ENCODE results near the gene SYT1.
"Not testable (repeated sequence)": the region's sequence is repeated elsewhere in the genome, so short reads cannot be mapped to it uniquely, and the experiment has no call there.

SYT1 gene

DNA sequence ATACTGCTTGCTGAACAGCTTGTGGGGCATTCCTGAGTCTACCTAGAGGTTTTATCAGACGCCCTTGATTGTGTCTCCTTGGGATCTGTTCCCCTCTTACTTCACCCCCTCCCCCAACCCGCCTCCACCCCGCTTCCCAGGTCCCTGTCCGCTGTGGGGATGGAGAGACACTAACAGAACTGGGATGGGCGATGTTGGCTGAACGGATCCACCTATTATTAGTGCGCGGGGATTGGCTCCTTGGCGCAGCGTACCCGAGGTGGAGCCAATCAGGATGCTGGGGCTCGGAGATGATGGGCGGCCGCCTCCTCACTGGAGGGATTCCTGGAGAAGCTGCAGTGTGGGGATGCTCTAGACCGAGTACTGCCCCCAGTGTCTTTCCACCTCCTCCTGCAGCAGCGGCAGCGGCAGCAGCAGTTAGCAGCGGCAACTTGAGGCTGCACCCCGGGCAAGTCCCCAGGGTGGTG, at the start of gene SYT1:
Gene SYT1, plus strand, starts transcription at position 372 of the 467 bp plus-strand sequence.
- DNase-seq: no peak

DNA sequence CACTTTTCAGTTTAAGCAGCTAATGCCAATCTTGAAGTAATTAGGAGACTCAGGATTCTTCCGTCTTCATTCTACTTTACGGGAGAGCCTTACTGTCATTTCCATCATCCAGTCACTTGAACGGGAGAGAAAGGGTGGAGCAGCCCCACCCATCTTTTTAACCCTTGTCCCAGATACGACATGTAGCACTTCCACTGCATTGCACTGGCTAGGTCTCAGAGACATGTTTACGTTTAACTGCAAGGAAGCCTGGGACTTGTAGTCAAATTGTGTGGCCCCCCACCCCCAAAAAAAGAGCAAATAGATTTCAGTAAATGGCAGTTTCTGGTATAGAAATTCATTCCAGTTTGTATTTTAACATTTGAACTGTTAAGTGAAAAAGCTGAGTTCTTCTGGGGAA, 46.1 kb upstream of the SYT1 start:
- no peak for DNase-seq

DNA sequence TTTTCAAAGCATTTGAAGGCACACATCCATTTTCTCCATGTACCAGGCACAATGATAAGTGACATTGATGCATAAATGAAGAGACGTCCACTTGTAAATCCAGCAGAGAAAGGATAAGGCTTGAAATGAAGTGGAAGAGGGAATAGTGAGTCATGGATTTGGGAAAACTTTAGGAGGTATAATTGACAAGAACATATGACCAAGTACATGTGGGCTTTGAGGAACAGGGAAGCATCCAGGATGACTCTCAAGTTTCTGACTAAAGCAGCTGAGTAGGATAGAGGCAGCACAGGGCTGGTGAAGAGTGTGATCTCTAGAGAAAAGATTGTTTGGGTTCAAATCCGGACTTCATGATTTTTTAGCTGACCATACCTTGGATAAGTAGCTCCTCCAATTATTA, 43.6 kb upstream of the SYT1 start:
- no peak for DNase-seq

DNA sequence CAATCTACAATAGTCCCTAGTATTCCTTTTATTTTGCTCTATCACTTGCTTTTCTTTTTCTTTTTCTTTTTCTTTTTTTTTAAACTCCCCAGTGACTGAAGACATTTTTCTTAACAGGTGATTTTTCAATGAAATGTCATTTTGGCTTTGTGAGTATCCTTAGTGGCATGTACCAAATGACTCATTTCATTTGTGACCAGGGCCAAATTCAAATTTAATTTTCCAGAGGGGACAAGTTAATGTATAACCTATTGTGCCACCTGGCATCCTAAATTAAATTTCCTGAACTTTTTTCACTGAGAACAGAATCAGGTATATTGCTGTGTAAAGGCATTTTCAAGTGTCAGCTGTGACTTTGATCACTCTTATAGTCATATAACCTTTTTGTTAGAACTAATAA, 39.7 kb upstream of the SYT1 start:
- DNase-seq: no peak

DNA sequence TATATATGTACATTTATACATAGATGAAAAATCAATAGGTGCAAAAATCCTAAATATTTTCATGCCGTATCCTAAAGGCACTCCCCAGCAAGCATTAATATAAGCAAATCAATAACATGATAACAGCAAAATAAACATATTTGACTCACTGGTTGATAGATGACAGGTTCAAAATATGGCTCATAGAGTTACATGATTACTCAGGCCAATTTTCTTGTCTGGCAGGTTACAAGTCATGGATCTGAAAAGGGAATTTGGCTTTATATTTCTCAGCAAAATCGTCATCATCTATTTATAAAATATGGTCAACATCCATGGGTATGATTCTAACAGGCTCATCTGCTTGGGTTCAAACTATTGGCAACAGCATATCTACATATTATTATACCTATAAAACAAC, 34.9 kb upstream of the SYT1 start:
- DNase-seq: no peak

DNA sequence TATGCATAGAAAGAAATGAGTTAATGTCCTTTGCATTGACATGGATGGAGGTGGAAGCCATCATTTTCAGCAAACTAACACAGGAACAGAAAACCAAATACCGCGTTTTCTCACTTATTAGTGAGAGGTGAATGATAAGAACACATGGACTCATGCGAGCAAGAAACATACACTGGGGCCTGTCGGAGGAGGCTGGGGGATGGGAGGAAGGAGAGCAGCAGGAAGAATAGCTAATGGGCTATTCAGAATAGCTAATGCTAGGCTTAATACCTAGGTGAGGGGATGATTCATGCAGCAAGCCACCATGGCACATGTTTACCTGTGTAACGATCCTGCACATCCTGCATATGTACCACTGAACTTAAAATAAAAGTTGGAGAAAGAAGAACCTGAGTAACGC, 29.1 kb upstream of the SYT1 start:
- DNase-seq: no peak

DNA sequence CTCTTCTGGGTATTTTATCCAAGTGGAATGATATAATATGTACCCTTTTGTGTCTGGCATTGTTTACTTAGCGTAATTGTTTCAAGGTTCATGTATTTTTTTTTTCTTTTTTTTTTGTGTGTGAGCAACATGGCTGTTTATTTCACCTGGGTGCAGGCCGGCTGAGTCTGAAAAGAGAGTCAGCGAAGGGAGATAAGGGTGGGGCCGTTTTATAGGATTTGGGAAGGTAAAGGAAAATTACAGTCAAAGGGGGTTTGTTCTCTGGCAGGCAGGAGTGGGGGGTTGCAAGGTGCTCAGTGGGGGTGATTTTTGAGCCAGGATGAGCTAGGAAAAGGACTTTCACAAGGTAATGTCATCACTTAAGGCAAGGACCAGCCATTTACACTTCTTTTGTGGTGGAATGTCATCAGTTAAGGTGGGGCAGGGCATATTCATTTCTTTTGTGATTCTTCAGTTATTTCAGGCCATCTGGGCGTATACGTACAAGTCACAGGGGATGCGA, 24.0 kb upstream of the SYT1 start:
- DNase-seq: not testable (repeated sequence)

DNA sequence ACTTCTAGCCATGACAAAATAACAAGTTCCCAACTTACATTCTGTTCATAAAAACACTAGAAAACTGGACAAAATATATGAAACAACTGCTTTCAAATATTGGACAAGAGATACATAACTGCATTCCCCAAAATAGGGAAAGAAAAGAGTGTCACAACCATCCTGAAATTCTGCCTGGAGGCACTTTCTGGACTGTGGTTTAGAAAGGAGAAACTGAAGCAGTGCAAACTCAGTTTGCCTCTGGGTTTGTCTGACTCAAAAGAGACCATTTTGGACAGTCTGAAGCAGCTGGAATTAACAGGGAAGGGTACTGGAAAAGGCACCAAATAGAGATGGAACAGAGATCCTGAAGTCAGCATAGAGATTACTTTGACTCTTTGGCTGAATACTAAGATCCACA, 11.3 kb upstream of the SYT1 start:
- no peak for DNase-seq

DNA sequence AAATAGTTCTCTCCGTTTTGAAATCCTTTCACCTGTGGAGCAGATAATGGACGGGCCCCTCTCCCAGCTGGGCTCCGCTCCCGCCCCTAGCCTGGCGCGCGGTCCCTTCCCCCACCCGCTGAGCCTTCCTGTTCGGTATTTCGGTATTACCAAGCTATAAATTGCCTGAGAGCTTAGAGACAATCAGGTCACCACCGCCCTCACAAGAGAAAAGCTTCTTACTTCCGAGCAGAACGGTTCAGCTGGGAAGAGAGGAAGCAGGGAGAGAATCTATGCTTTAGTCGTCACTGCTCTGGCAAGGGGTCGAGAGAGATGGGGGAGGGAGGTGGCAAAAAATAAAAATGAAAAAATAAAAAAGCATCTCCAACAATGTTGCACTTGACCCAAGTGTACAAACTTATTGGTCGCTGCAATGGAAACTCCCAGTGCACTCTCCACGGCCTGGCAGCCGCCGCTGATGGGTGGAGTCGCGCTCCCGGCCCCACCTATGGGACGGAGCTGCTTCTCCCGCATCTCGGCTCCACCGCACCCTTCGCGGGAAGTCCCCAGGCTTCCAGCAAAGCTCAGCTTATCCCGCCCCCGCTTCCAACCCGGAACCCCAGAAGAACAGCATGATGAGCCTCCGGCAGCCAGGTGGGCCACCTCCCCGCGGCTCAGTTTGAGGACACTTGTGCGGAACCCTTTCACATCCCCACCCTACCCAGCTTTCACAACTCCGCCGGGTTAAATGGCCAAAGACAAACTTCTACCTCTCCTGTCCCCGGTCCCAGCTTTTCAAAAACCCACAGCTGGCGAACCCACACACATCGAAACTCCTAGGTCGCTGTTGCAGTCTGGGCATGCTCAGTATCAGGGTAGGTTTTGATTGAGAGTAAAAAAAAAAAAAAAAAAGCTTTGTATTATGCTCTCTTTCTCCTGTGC, 832 bp upstream of the SYT1 start:
- DNase-seq: no peak

DNA sequence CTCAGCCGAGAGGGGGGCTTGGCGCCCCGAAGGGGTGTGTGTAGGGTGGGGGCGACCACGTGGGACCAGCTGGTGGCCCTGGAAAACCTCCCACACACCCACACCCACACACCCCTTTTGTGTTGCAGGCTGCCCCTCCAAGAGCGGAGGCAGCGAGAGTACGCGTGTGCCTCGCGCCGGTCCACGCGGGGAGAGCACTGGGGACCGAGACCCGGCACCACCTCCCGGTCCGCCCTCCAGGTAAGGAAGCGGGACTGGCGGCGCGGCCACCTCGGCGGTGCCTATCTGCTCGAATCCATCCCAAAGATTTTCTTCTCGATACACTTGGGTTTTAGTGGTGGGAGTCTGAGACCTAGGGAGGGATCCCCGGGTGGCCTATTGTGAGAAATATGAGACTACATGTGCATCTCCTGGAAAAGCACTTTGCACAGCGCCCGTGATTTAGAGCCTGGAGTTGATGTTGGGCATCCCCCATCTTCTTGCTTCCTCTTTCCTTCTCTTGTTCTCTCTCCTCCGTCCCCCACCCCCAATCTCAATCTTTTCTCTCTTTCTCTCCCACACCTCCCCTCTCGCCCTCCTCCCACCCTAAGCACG, 393 bp downstream of the SYT1 start:
- no peak for DNase-seq

DNA sequence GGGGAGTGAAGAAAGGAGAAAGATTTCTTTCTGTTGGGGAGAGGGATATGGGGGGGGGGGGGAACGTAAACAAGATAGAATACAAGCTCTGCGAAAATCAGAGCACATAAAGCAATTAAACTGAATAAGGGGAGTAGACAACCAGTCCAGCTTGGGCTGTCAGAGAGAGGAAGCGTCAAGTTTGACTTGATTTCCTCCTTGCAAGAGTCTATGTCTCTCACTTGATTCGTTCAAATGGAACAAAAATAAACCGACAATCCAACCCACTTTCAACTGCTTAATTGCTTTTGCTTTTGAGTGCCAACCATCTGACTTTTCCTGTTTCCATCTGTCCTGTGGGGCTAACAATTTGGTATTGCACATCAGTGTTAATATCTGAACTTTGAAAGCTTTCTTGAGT, 942 bp downstream of the SYT1 start:
- DNase-seq: no peak

DNA sequence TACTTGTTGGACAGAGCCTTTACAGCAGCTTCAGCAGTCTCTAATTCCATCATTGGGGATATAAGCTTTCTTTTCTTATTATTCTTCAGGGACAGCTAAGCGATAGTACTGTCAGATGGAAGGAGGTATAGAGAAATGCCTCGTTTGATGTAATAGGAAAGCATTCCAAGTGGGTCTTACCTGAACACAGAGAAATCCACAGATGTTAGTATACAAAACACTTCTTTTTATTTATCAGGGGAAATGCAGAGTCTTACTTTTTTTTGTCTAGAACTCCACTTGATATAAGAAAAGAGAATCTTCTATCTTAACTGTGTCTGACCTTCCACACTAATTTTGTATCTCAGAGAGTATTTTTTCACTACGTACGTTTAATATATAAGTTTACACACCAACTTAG, 1.9 kb downstream of the SYT1 start:
- no peak for DNase-seq

DNA sequence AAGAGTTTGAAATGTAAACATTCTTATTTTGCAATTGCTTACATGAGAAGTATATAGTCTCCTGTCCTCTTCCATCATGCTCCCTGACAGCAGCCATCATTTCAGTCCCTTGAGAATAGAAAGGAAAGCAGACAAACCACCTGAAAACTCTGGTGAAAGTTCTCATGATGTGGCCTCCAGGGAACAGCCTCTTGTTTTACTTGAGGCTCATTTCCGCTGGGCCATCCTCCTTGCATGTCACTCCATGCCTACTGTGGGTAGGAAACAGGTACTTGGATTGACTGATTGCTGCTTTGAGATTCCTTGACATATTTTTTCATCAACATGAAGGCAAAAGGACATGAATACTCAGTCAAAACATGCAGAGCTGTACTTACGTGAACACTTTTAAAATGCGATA, 6.0 kb downstream of the SYT1 start:
- DNase-seq: no peak

DNA sequence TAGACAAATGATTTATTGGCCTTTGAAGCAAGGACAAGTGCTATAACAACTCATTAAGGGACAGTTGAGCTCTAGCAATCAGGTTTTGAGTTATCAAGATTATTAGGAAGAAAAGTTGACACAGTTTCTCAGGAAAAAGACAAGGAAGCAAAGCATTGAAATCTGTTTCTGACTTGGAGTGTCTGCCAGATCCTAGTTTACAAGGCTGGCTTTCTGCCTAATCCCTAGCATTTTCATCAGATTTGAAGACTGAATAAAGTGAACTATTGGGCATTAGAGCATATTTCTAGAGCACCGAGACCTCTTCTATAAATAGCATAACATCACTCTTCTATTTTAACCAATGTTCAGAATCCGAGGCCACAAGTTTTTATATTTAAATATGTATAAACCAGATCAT, 7.0 kb downstream of the SYT1 start:
- DNase-seq: no peak

DNA sequence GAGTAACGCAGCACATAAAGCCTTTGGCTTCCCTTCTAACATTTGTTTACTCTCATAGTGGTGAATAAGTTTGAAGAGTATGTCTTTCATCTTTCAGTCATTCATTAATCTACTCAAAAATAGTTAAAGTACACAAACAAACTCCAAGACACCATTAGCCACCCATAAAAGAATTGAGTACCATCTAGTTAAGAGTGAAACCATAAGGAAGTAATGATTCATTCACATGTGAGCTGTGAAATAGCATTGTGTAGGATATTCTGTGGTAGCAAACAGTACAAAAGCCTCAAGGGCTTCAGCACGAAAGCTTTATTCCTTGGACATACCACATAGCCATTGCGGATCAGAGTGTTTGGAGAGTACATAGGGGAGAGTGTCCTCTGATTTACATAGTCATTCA, 13.9 kb downstream of the SYT1 start:
- no peak for DNase-seq

DNA sequence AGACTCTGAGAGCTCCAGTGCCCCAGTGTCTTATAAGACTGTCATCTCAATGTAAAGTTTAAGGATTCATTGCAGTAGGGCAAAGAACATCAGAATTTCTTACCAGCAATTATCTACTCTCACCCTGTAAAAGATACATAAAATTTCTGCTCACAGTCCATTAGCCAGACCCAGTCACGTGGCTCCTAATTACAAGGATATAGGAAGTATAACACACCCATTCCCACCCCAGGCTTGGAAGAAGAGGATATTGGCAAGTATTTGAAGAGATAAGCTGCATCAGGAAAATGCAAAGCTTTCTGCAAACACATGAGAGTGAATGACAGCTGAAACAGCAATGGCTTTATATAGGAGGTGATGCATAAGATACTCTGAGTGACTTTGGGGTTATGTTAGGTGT, 14.3 kb downstream of the SYT1 start:
- DNase-seq: no peak

DNA sequence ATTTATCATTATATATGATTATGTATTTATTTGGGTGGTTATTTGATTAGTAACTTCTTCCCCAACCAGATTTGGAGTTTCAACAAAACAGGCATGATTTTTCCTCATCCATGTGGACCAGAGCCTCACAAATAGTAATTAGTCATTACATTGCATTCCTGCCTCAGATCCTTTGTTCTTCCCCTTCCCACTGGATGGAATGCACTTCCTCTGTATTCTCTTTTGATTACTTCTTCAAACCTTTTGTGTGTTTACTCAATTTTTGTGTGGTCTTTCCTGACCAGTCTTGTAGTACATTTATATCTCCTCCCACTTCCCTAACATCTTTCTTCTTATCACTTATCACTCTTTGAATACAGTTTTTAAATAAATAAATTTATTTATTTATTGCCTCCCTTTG, 15.5 kb downstream of the SYT1 start:
- DNase-seq: no peak

DNA sequence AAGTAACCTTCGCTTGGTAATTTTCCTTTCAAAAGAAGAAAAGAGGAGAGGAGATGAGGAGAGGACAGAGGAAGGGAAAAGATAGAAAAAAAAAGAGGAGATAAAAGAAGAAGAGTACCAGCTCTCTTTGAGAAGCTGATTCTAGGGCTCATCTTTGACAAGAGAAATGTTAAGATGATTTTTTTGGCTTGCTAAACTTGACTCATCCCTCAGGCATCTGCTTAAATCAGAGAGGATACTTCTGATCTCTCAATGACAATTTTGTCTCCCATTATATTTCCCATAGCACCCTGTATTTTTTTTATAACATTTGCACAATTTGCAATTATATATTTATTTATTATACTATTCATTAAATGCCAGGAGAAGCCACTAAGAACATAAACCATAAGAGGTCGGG, 17.1 kb downstream of the SYT1 start:
- DNase-seq: no peak

DNA sequence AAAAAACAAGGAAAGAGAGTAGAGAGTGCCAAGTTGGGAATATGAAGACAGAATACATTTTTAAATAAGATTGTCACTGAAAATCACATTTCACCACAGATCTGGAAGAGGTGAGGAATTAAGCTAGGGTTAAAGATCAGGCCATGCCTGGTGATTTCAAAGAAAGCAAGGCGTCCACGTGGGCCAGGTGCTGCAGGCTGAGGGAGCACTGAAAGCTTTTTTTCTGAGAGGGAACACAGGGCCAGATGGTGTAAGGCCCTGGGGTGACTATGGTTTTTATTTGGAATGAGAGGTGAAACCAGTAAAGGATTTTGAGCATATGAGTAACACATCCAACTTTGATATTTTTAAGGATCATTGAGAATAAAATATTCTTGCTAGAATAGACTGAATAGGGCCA, 20.9 kb downstream of the SYT1 start:
- no peak for DNase-seq

DNA sequence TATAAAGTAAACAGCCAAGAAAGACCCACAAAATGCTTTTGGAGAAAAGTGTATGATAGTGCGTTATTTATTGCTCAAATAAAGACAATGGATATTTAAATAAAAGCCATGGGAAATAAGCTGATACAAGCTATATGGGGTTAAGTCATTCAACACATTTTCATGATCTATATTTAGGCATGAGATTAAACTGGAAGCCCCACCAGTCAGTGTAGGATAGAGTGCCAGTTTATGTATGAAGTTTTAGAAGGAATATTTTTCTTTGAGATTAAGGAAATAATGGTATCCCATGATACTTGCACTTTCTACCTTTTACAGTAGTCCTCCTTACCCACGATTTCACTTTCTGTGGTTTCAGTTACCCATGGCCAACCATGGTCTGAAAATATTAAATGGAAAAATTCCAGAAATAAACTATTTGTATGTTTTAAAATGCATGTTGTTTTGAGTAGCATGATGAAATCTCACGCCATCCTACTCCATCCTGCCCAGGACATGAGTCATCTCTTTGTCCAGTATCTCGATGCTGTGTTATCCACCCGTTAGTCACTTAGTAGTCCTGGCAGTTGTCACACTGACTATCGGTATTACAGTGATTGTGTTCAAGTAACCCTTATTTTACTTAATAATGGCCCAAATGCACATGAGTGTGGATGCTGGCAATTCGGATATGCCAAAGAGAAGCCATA, 22.3 kb downstream of the SYT1 start:
- DNase-seq: no peak

DNA sequence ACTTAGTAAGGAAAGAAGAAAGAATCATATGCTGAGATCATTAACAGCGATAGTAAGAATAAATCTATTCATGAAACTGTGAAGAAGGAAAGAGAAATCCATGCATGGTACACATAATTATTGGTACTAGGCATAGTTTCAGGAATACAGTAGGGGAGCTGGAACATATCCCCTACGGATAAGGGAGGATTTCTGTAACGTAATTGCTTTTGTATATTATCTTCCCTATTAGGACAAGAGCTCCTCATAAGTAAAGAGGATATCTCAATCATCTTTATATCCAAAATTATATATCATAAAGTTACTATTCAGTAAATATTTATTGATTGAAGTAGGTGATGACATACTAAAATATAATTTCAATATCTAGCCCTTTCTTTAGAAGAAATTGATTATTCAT, 22.9 kb downstream of the SYT1 start:
- DNase-seq: no peak

DNA sequence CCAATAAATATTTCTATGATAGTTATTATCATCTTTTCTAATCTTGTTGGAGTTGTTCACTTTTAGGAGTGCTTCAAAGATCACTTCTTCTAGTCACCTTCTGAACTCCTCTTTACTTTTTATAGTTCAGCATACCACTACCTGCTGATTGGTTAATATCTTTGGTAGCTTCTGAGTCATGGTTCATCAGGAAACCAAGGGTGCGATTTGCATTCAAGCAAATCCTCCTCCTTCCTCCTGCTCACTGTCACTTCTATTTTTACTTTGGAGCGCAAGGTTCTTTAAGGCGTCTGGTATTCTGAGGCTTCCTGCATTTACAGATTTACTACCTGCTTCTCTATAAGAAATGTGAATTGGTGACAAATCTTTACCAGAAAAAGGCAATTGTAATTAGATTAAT, 24.0 kb downstream of the SYT1 start:
- DNase-seq: no peak

DNA sequence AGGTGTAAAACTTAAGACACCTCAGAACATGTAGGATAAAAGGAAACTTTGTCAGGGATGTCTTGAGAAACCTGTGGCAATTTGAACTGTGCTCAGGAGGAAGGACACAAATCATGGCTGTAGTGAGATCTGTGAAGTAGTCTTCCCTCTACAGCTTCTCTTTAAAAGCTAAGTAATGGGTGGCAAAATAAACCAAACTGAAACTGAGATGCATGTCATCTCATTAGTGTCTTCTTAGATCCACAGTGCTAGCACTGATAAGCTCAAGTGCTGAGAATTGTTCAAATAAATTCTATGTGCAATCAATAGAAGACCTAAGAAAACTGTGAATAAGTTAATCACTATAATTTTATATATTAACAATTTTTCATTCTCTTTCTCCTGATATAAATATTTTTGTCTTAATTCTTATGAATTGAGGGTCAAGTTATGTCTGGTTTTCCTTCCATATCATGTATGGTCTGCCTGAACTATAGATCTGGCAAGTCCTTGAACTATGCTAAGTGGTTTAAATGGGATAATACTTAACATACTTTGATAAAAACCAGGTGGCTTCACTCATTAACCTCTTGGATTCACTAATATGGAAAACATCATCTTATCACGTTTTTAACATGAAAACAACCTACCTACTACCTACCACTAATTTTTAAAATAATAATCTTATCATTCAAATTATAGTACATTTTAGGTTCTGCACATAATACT, 27.2 kb downstream of the SYT1 start:
- no peak for DNase-seq
